ENCODE results near the gene ERLEC1. TPM values are rescaled to one million over a fixed set of nuclear protein-coding genes. Genes with fewer than 3 reads are reported as not detected.

Gene ERLEC1
- total RNA-seq, 1 donor from 2014 or later: 37.9 TPM

DNA sequence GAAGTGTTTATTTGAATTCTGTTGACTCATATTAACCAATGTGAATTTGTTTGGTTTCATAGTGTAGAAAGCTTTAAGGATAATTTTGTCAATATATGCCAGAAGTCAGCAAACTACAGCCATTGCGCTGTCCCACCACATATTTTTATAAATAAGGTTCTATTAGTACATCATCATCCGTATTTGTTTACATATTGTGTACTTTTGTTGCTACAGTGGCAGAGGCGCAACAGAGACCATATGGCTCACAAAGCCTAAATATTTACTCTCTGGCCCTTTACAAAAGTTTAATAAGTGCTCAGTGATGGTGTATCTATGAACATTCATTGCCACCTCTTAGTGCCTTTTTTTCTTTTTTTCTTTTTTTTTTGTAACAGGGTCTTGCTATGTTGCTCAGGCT is 6.4 kb downstream of the ERLEC1 start:
- no peak for DNase-seq (ENCODE audit: low spot score, unreplicated experiment)
- H3K4me1 Mint-ChIP-seq (ENCODE audit: low read depth): peaks cover 4% of the 10 kb centered on the region
- H3K27me3 Mint-ChIP-seq: no peaks in the 10 kb centered on the region
- TF ChIP-seq, protein P1, sequence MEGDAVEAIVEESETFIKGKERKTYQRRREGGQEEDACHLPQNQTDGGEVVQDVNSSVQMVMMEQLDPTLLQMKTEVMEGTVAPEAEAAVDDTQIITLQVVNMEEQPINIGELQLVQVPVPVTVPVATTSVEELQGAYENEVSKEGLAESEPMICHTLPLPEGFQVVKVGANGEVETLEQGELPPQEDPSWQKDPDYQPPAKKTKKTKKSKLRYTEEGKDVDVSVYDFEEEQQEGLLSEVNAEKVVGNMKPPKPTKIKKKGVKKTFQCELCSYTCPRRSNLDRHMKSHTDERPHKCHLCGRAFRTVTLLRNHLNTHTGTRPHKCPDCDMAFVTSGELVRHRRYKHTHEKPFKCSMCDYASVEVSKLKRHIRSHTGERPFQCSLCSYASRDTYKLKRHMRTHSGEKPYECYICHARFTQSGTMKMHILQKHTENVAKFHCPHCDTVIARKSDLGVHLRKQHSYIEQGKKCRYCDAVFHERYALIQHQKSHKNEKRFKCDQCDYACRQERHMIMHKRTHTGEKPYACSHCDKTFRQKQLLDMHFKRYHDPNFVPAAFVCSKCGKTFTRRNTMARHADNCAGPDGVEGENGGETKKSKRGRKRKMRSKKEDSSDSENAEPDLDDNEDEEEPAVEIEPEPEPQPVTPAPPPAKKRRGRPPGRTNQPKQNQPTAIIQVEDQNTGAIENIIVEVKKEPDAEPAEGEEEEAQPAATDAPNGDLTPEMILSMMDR (IDR thresholded peaks at IDR 0.05; ENCODE audit: unreplicated experiment): no peak
- no peaks in the 10 kb centered on the region for H3K9me3 Mint-ChIP-seq (ENCODE audit: low read depth)
- H3K36me3 Mint-ChIP-seq (ENCODE audit: insufficient read depth): peaks cover 5% of the 10 kb centered on the region
- H3K4me3 Mint-ChIP-seq (ENCODE audit: low read depth): no peak overlapping the region
- no peak overlapping the region for H3K27ac Mint-ChIP-seq

DNA sequence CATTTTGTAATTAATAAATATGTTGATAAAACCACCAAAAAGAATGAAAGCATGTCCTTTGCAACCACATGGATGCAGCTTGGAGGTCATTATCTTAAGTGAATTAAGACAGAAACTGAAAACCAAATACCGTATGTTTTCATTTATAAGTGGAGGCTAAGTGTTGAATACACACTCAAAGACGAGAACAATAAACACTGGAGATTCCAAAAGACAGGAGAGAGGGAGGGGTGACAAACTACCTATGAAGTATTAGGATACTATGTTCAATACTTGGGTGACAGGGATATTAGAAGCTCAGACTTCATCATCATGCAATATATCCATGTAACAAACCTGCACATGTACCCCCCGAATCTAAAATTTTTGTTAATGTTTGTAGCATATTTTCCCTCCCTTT is 7.0 kb downstream of the ERLEC1 start:
- no peak for DNase-seq (ENCODE audit: low spot score, unreplicated experiment)
- Mint-ChIP-seq H3K4me3 (ENCODE audit: low read depth) (no peak overlapping the region), H3K27ac (no peak overlapping the region), H3K36me3 (ENCODE audit: insufficient read depth) (peaks cover 5% of the 10 kb centered on the region), H3K9me3 (ENCODE audit: low read depth) (no peaks in the 10 kb centered on the region), H3K4me1 (ENCODE audit: low read depth) (no peaks in the 10 kb centered on the region), H3K27me3 (no peaks in the 10 kb centered on the region)
- TF ChIP-seq, protein P1 (IDR thresholded peaks at IDR 0.05; ENCODE audit: unreplicated experiment): no peak

DNA sequence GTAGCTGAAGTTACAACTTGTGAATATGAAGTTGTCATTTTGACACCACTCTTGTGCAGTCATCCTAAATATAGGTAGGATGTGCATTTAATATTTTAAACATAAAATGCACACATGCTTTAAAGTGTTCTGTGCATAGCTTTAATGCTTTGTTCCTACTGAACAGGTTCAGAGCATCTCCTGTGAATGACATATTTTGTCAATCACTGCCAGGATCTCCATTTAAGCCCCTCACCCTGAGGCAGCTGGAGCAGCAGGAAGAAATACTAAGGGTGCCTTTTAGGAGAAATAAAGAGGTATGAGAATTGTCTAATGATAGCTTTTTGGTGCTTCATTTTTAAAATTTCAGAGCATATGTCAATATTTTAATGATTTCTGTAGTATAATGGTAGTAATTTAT is 14.7 kb downstream of the ERLEC1 start:
- Mint-ChIP-seq H3K27ac (no peak overlapping the region), H3K36me3 (ENCODE audit: insufficient read depth) (peaks cover 10% of the 10 kb centered on the region), H3K4me3 (ENCODE audit: low read depth) (no peak overlapping the region), H3K9me3 (ENCODE audit: low read depth) (no peaks in the 10 kb centered on the region), H3K27me3 (no peaks in the 10 kb centered on the region), H3K4me1 (ENCODE audit: low read depth) (no peaks in the 10 kb centered on the region)
- DNase-seq (ENCODE audit: low spot score, unreplicated experiment): no peak
- TF ChIP-seq, protein P1 (IDR thresholded peaks at IDR 0.05; ENCODE audit: unreplicated experiment): no peak

DNA sequence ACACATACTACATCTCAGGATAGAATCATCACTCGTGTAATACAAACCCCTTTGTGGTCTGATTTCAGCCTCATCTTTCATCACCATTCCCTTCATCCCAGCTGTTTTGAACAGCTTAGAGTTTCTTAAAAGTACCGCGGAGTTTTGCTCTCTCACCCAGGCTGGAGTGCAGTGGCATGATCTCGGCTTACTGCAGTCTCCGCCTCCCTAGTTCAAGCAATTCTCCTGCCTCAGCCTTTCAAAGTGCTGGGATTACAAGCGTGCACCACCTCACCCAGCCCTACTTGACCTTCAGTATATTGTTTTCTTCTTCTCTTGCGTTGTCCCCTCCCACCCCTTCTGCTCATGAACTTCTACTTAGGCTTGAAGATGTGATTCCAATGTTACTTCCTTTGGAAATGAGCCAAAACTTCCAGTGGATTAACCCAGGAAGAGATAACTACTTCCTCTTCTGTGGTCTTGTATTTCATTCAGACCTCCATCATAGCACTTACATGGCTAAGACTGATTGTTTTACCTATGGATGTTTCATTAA is 15.8 kb downstream of the ERLEC1 start:
- no peak overlapping the region for H3K4me3 Mint-ChIP-seq (ENCODE audit: low read depth)
- no peaks in the 10 kb centered on the region for H3K4me1 Mint-ChIP-seq (ENCODE audit: low read depth)
- no peak overlapping the region for H3K27ac Mint-ChIP-seq
- H3K9me3 Mint-ChIP-seq (ENCODE audit: low read depth): no peaks in the 10 kb centered on the region
- H3K36me3 Mint-ChIP-seq (ENCODE audit: insufficient read depth): peaks cover 10% of the 10 kb centered on the region
- TF ChIP-seq, protein P1 (IDR thresholded peaks at IDR 0.05; ENCODE audit: unreplicated experiment): no peak
- no peaks in the 10 kb centered on the region for H3K27me3 Mint-ChIP-seq
- no peak for DNase-seq (ENCODE audit: low spot score, unreplicated experiment)

DNA sequence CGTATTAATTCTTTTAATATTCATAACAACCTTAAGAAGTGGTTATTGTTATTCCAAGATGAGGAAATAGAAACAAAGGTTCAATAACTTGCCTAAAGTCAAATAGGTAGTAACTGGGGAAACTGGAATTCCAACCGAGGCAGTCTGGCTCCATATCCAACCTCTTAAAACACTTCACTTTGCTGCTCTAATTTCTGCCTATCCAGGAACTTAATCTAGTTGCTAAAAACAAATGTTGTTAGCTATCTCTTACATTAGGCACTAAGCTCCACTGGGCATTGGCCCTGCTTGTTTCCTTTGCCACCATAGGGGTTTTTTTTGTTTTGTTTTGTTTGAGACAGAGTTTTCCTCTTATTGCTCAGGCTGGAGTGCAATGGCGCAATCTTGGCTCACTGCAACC is 24.8 kb downstream of the ERLEC1 start:
- Mint-ChIP-seq H3K36me3 (ENCODE audit: insufficient read depth) (peaks cover 18% of the 10 kb centered on the region), H3K27ac (no peak overlapping the region)
- DNase-seq (ENCODE audit: low spot score, unreplicated experiment): no peak

More for the DNA sequence above, 24.8 kb downstream of the ERLEC1 start:
- no peaks in the 10 kb centered on the region for H3K4me1 Mint-ChIP-seq (ENCODE audit: low read depth)
- TF ChIP-seq, protein P1 (IDR thresholded peaks at IDR 0.05; ENCODE audit: unreplicated experiment): no peak
- H3K9me3 Mint-ChIP-seq (ENCODE audit: low read depth): no peaks in the 10 kb centered on the region
- no peak overlapping the region for H3K4me3 Mint-ChIP-seq (ENCODE audit: low read depth)
- no peaks in the 10 kb centered on the region for H3K27me3 Mint-ChIP-seq

Measured in progenitor cell of endocrine pancreas (in vitro differentiated cells).